ENCODE measurements around the gene AATK. TPM values are rescaled to one million over a fixed set of nuclear protein-coding genes. Genes with fewer than 3 reads are reported as not detected.

The AATK gene
- polyA plus RNA-seq, 1 donor (not counting 4 experiments of a cell fraction or from before 2014, with no cell fraction given) = 0.16 TPM

- H4K20me1 ChIP-seq (ENCODE audit: control insufficient read depth, extremely low read depth, insufficient read depth, low read length) = no peaks in the 10 kb centered on the region
- TF ChIP-seq CTCF (optimal IDR thresholded peaks at IDR 0.05 in 1 of 3, IDR thresholded peaks at IDR 0.05 in 1 of 3, conservative IDR thresholded peaks at IDR 0.05 in 1 of 3; ENCODE audit: extremely low read depth in 1 of 3, insufficient read depth in 2 of 3, low read length in 3 of 3) (no peak), EZH2 (IDR thresholded peaks at IDR 0.05; ENCODE audit: low read length) (no peak)
- no peaks in the 10 kb centered on the region for H3K9me1 ChIP-seq (ENCODE audit: control insufficient read depth, extremely low read depth, insufficient read depth, low read length)
- H3K4me3 ChIP-seq (ENCODE audit: control insufficient read depth in 2 of 3, extremely low read depth in 1 of 3, insufficient read depth in 2 of 3, low read depth in 1 of 3, low read length in 3 of 3) = no peak overlapping the region
- H2AFZ ChIP-seq (ENCODE audit: control insufficient read depth, low read length) = no peak overlapping the region
- no peaks in the 10 kb centered on the region for H3K4me1 ChIP-seq (ENCODE audit: control insufficient read depth, extremely low read depth, insufficient read depth, low read length)
- no peaks in the 10 kb centered on the region for H3K79me2 ChIP-seq (ENCODE audit: control insufficient read depth, insufficient read depth, low read length)
- H3K36me3 ChIP-seq (ENCODE audit: control insufficient read depth in 2 of 2, extremely low read depth in 1 of 2, insufficient read depth in 2 of 2, low read length in 2 of 2) = no peaks in the 10 kb centered on the region
- no peak overlapping the region for H3K4me2 ChIP-seq (ENCODE audit: control insufficient read depth, extremely low read depth, insufficient read depth, low read depth, low read length)
- peaks cover 7% of the 10 kb centered on the region for H3K27me3 ChIP-seq (ENCODE audit: control insufficient read depth, extremely low read depth, insufficient read depth, low read length)
- H3K27ac ChIP-seq (ENCODE audit: control insufficient read depth, insufficient read depth, low read length) = no peak overlapping the region
- dilution Hi-C loops (cut with MboI; ENCODE audit: extremely low pct_ligation_motif_present, low sequenced_read_pairs) = no loop called here
- H3K9me3 ChIP-seq (ENCODE audit: control insufficient read depth, low read depth, low read length) = peaks cover 3% of the 10 kb centered on the region
- no peak for FAIRE-seq
- no peak for DNase-seq (ENCODE audit: low read depth, low spot score)
- no peak overlapping the region for H3K9ac ChIP-seq (ENCODE audit: control insufficient read depth, extremely low read depth, insufficient read depth, low read length)
Measured at GRCh38 chr17:81176666-81177065, 10.6 kb upstream of the AATK start.

- FAIRE-seq = no peak
- no peak for TF ChIP-seq CTCF (optimal IDR thresholded peaks at IDR 0.05 in 1 of 3, IDR thresholded peaks at IDR 0.05 in 1 of 3, conservative IDR thresholded peaks at IDR 0.05 in 1 of 3; ENCODE audit: extremely low read depth in 1 of 3, insufficient read depth in 2 of 3, low read length in 3 of 3)
- no peak for TF ChIP-seq EZH2 (IDR thresholded peaks at IDR 0.05; ENCODE audit: low read length)
- dilution Hi-C loops (cut with MboI; ENCODE audit: extremely low pct_ligation_motif_present, low sequenced_read_pairs) = no loop called here
- no peak overlapping the region for H3K9ac ChIP-seq (ENCODE audit: control insufficient read depth, extremely low read depth, insufficient read depth, low read length)
- H3K27ac ChIP-seq (ENCODE audit: control insufficient read depth, insufficient read depth, low read length) = no peak overlapping the region
- H3K27me3 ChIP-seq (ENCODE audit: control insufficient read depth, extremely low read depth, insufficient read depth, low read length) = no peaks in the 10 kb centered on the region
- no peaks in the 10 kb centered on the region for H3K36me3 ChIP-seq (ENCODE audit: control insufficient read depth in 2 of 2, extremely low read depth in 1 of 2, insufficient read depth in 2 of 2, low read length in 2 of 2)
- H3K9me1 ChIP-seq (ENCODE audit: control insufficient read depth, extremely low read depth, insufficient read depth, low read length) = no peaks in the 10 kb centered on the region
- no peaks in the 10 kb centered on the region for H4K20me1 ChIP-seq (ENCODE audit: control insufficient read depth, extremely low read depth, insufficient read depth, low read length)
- peaks cover 3% of the 10 kb centered on the region for H3K9me3 ChIP-seq (ENCODE audit: control insufficient read depth, low read depth, low read length)
- H3K79me2 ChIP-seq (ENCODE audit: control insufficient read depth, insufficient read depth, low read length) = no peaks in the 10 kb centered on the region
- H3K4me3 ChIP-seq (ENCODE audit: control insufficient read depth in 2 of 3, extremely low read depth in 1 of 3, insufficient read depth in 2 of 3, low read depth in 1 of 3, low read length in 3 of 3) = no peak overlapping the region
- no peak overlapping the region for H2AFZ ChIP-seq (ENCODE audit: control insufficient read depth, low read length)
- DNase-seq (ENCODE audit: low read depth, low spot score) = no peak
- no peak overlapping the region for H3K4me2 ChIP-seq (ENCODE audit: control insufficient read depth, extremely low read depth, insufficient read depth, low read depth, low read length)
- no peaks in the 10 kb centered on the region for H3K4me1 ChIP-seq (ENCODE audit: control insufficient read depth, extremely low read depth, insufficient read depth, low read length)
Measured at GRCh38 chr17:81173762-81174155, 7.7 kb upstream of the AATK start.

Measured in keratinocyte (primary cell).